IPS-NIHi7 (cell line): ENCODE data around the gene FAM234B.
A peak's percentile ranks its signal among the peaks of the same experiment; 100 is the strongest.

Experiments used
- DNase-seq: peaks from one replicate; pipeline ENCODE4 v3.0.0; 2012; ENCODE audit warnings: mixed read lengths; ENCODE audit errors: extremely low spot score

The FAM234B gene

GRCh38 chr12:13044002-13044905 lies at the start of gene FAM234B:
TSS of gene FAM234B (plus strand) at chr12:13044381. CDS start at chr12:13044404, 23 bp downstream.
- peak; percentile 89 for DNase-seq

- no peak for DNase-seq
Measured at GRCh38 chr12:12995088-12995487, 49.1 kb upstream of the FAM234B start.

GRCh38 chr12:12996209-12996608 lies 48.0 kb upstream of the FAM234B start:
- DNase-seq = no peak

GRCh38 chr12:12997156-12997555 lies 47.0 kb upstream of the FAM234B start:
- no peak for DNase-seq

GRCh38 chr12:12997734-12998133 lies 46.4 kb upstream of the FAM234B start:
- no peak for DNase-seq

- no peak for DNase-seq
Measured at GRCh38 chr12:12998248-12998647, 45.9 kb upstream of the FAM234B start.

- peak; percentile 61 for DNase-seq
Measured at GRCh38 chr12:12999271-12999958, 44.8 kb upstream of the FAM234B start.

- DNase-seq = peak; percentile 97
Measured at GRCh38 chr12:12999959-13000615, 44.1 kb upstream of the FAM234B start, which contains the start of gene HEBP1. TSS of gene HEBP1 (minus strand) at chr12:13000265. CDS start at chr12:13000114, 151 bp downstream.

GRCh38 chr12:13000616-13000924 lies 43.6 kb upstream of the FAM234B start:
- DNase-seq = peak; percentile 34

- peak; percentile 84 for DNase-seq
Measured at GRCh38 chr12:13000925-13001774, 43.0 kb upstream of the FAM234B start.

GRCh38 chr12:13001775-13002040 lies 42.5 kb upstream of the FAM234B start:
- DNase-seq = no peak

GRCh38 chr12:13002301-13003097 lies 41.7 kb upstream of the FAM234B start:
- no peak for DNase-seq

- DNase-seq = no peak
Measured at GRCh38 chr12:13004361-13004760, 39.8 kb upstream of the FAM234B start.

GRCh38 chr12:13004986-13005385 lies 39.2 kb upstream of the FAM234B start:
- no peak for DNase-seq

GRCh38 chr12:13005649-13006048 lies 38.5 kb upstream of the FAM234B start:
- DNase-seq = peak; percentile 19

- DNase-seq = no peak
Measured at GRCh38 chr12:13007496-13008233, 36.5 kb upstream of the FAM234B start.

- no peak for DNase-seq
Measured at GRCh38 chr12:13008741-13009380, 35.3 kb upstream of the FAM234B start.

GRCh38 chr12:13011098-13011497 lies 33.1 kb upstream of the FAM234B start:
- no peak for DNase-seq

- DNase-seq = no peak
Measured at GRCh38 chr12:13022851-13023271, 21.3 kb upstream of the FAM234B start.
